Left renal pelvis (tissue), 4 donors: ENCODE results near the gene C6orf136. TPM values are rescaled to one million over a fixed set of nuclear protein-coding genes. Genes with fewer than 3 reads are reported as not detected.

Experiments used
- DNase-seq, 4 donors: peaks; one replicate each; pipeline ENCODE4 v3.0.0-alpha.2; 2013; ENCODE audit warnings: low read depth in 4 of 4, low spot score in 3 of 4
- polyA plus RNA-seq, 4 donors: library from polyadenylated mRNA; unstranded; fragments of 120-200 nt; gene quantifications; one replicate each; pipeline ENCODE4 v1.2.1, GENCODE V29; 2013; ENCODE audit not compliant: insufficient read length in 4 of 4

C6orf136 gene
- polyA plus RNA-seq, 4 donors: 10.5 to 30.0 (median 24.5) TPM

DNA sequence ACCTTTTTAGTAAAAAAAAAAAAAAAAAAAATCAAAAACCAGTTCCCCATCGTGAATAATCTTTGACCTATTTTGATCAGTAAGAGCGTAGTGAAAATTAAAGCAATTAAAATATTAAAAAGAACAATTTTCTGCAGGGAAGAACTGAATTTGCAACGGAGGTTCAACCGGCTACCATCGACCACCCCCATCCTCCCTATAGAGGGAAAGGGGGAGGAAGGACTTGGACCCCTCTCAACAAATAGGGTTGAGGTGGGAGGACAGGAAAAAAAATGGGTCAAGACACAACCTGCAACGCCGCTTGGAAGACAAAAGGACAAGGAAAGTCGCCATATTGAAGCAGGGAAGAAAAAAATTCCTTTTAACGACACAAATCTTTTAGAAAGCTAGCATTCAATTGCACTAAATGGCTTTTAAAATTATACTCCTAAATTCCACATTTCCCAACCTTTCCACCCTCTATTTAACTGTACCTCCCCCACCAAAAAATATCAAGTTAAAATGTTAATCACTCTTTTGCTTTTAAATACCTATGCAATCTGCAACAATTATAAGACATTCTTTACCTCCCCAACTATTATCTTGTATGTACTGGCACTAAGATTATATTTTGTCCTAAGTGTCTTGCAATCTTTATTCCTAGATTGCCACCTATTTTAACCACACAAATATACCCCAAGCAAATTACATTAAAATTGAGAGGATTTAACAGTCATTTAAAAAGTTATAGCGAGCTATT, 31.5 kb upstream of the C6orf136 start:
- no peak for DNase-seq

DNA sequence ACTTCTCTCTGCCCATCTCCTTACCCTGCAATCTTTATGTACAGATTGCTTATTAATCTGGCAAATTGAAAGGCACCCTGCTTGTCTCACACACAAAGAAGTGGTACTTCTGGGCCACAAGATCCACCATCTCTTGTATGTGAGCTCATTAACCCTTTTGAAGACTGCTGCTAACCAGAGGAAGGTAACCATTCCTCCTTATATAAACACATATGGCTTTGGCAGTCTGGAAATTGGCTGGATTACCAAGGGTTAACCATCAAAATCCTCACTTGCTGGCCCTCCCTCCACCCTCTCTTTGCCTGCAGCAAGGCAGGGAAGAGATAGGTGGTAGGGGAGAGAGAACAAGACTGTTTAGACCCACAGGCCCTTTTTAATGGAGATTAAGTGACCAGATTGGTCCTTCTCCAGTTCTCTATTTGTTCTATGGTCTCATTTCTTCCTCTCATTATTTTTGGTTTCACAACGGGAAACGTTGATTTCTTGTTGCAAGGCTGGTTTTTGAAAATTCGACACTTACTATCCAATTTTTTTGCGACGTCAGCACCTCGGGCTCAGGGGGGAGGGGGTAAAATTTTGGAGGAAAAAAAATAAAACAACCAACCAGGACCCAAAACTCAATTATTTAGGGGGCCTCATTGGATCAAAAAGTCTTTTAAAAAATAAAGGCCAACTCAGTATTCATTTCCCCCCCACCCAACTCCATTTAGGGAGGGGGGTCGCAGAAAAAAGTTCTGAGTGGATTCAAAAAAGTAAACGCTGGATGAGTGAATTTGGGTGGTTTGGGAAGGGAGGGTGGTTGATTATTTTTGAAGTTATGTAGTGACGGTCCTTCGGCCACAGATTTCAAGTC, 30.7 kb upstream of the C6orf136 start:
- no peak for DNase-seq

DNA sequence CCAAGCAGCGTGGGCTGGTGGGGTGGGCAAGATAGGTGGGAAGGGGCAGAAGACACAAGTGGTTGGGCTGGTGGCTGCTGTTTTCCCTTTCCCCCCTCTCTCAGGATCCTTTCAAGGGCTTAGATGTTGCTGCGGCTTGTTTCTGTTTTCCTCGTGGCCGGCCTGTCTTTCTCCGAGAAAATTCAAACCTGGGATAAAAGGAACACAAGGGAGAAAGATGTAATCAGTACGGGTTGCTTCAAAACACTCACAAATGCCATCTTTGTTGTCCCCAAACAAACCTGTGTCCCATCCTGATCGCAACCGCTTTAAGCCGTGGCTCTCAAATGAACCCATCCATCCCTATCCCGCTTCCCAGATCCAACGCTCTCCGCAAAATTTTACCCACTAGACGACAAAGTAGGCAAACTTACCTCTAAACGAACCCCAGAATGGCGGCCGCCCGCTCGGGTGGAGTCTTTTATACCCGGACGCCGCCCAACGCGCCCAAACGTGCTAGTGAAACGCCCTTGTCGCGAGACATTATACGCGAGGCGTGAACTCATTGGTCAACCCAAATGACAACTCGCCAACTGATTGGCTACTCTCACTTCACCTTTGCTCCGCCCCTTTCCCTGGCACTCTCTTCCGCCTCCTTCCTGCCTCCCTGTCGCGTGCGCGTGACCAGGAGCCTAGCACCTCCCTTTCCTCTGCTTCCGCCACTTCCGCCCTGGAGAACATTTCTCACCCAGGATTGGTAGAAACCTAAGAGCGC, 29.9 kb upstream of the C6orf136 start, which contains the start of gene PPP1R10:
Gene PPP1R10, minus strand, starts transcription at position 433 of the 754 bp plus-strand sequence. CDS start 7,299 bp downstream, outside the sequence.
- DNase-seq: peak; percentile 100

DNA sequence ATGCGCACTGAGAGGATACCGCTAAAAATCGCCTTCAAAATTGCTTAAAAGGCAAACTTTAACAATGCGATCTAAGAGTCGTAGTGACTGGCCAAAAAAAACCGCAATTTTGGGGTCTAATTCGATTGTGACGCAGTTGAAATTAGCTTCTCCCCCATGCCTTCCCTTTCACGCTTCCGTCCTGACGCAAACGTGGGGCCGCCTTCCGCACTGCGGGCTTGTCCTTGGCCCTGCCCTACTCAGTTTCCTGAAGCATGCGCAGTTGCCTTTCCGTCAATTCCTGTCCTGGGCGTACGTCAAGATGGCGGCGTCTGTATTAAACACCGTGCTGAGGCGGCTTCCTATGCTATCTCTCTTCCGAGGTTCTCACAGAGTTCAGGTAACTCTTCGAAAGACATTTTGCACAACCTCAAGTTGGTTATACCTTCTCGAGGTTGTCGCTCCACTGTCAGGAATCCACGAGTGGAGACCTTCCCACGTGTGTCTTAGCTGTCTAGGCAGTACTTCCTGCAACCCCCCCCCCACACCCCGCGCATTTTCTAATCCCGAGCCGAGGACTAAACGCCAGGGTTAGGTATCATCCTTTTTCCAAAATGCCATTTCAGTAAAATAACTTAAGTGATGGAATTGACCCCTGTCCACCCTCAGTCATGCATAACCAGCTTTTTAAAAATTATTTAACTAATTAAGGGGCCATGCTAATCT, 29.2 kb upstream of the C6orf136 start, which contains the start of gene MRPS18B:
Gene MRPS18B, plus strand, starts transcription at position 276 of the 705 bp plus-strand sequence. Its CDS starts 26 bp downstream, at position 302.
- peak; percentile 97 to 99 (median 98) for DNase-seq

DNA sequence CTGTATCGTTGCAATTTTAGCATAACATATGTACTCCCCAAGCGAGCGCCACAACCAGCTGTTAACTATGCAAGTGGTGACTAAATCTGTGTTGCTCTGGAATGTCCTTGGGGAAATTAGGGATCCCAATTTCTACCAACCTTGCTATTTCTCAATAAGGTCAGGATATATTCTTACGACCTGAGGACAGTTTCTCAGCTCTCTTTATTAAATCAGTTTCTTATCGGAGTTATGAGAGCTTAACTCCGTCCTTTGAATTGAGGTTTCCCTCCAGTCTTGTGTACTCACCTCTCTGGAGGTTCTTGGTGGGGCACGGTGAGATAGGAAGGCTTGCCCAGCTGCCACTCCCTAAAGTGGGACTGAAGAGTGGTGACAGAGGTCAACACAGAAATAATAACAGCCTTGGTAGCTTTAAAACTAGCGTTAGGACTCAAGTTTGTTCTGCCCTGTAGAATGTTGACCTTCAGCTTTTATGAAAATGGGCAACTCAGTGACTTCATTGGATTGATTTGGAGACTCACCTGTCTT, 28.6 kb upstream of the C6orf136 start:
- no peak for DNase-seq

DNA sequence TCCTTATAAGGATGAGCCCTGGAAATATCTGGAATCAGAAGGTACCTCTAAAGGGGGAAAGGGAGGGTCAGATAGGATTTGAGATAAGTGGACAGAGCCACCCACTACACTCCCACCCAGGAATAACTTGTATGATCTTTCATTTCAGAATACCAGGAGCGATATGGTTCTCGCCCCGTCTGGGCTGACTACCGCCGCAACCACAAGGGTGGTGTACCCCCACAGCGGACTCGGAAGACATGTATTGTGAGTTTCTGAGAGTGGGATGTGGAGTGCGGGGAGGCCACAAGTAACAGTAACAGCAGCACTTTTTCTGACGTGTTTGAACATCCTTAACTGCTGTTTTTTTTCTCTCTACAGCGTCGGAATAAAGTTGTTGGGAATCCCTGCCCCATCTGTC, 27.4 kb upstream of the C6orf136 start:
- DNase-seq: no peak

DNA sequence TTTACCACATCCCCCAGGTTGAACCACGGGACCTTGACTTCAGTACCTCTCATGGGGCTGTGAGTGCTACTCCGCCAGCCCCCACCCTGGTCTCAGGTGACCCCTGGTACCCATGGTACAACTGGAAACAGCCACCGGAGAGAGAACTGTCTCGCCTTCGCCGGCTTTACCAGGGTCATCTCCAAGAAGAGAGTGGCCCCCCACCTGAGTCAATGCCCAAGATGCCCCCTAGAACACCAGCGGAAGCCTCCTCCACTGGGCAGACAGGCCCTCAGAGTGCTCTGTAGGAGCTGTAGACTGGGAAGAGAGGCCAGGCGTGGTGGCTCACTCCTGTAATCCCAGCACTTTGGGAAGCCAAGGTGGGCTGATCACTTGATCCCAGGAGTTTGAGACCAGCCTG, 21.4 kb upstream of the C6orf136 start:
- no peak for DNase-seq

DNA sequence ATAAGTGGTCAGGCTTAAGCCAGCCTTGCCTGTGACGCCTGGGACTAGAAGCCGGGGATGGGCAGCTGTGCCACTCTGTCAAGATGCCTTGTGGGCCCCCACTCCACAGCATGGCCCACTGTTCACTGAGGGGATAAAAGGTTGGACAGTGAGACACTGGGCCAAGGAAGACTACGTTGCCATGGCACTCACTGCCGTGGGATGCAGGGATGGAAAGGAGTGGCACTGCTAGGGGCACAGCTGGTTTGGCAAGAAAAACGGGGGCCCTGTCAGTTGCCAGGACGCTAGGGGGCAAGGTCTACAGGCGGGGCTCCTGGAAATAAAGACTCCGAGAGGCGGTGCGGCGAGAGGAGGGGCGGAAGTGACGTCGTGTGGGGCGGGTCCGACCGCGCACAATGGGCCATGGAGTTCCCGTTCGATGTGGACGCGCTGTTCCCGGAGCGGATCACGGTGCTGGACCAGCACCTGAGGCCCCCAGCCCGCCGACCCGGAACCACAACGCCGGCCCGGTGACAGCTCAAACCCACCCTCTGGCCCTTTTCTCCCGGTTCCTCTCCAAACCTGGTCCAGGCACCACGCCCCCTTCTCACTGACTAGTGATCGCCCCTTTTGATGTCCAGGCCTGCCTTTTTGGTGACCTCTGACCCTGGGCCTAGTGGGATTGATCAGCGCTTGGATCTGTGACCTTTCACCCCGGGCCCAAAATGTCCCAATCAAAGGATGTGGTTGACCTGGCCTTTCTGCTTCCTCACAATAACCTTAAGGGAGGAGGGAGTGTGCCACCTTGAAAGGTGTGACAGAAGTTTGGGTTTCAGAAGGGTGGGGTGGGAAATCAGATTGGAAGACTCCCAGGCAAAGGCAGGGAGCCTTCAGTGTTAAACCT, 20.2 kb upstream of the C6orf136 start, which contains the start of gene ATAT1:
Gene ATAT1, plus strand, starts transcription at position 391 of the 883 bp plus-strand sequence.
- peak in 1 of 4 donors; percentile 71 for DNase-seq

DNA sequence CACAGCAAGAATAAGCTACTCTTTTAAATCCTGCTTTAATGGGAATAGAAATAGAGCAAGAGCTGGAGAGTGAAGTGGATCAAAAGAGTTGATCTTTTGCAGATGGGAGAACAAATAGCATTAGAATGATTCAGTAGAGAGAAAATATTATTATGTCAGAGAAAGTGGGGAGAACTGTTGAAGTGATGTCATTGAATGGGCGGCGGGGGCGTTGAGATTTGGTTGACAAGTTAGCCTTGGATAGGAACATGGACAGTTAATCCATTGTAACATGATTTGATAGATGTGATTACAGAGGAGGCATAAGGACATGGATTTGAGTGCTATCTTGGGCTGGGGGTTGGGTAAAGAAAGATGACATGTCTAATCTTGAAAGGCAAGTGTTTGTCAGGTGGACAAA, 11.1 kb upstream of the C6orf136 start:
- no peak for DNase-seq

DNA sequence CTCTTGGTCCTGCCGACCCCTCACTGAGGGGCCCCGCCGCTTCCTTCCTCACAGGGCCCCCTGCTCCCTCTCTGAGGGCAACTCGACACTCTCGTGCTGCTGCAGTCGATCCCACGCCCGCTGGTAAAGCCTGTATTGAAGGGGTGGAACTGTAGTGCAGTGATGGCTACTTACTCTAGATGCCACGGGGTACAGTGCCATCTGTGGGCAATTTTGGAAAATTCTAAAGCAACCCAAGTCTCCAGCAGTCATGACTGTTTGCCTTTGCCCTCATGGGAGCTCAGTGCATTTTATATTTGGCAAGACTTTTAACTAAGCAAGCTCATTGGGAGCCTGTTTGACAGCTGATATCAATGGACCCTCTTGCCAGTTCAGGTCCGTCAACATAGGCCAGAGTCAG, 6.5 kb upstream of the C6orf136 start:
- no peak for DNase-seq

DNA sequence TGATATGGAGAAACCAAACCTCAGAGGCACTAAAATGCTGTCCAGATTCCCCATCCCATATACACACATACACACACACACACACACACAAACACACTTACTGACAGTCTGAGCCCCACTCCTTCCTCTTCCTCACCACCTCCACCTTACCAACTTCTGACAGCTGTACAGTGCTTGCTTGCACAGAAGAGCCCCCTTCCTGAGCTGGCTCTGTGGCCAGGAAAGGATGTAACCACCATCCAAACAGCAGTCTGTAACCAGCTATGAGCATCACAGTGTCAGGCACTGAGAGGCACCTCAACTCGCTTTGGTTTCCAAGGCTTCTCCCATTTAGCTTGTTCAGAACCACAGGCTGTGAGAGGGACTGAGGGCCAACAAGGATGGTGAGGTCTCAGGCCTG, 5.9 kb upstream of the C6orf136 start:
- DNase-seq: no peak

DNA sequence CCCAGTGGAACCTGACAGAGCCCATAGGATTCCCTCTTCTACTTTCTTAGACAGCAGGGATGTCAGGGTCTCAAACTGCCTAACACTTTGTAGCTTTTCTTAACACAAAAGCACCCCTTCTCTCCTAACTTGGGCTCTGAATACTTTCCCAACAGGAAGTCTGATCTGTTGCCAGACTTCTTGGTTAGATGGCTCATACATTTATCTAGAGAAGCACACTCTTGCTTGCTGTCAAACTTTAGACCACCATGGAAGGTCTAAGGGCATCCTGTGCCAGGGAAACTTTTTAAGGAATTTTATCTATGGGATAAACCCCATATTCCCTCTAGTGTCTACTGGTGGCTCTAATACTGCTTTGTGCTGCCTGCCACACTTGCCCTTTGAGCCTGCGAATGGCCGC, 3.3 kb upstream of the C6orf136 start:
- DNase-seq: no peak

DNA sequence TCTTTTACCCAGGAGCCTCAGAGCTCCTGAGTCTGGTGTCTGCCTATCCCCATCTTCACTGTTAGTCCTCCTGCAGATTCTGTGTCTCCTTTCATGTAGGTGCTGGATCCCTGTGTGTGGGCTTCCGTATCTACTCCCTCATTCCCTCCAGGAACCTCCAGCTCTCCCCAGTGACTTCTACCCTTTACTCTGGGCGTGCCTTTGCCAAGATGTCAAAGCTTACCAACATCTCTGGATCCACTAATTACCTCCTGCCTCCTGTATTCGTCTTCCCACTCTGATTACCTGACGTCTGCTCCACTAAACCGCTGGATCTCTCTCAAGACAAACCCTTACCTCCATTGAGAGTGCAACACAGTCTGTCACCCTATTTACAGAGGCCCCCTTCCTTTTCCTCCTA, 2.2 kb upstream of the C6orf136 start:
- no peak for DNase-seq

DNA sequence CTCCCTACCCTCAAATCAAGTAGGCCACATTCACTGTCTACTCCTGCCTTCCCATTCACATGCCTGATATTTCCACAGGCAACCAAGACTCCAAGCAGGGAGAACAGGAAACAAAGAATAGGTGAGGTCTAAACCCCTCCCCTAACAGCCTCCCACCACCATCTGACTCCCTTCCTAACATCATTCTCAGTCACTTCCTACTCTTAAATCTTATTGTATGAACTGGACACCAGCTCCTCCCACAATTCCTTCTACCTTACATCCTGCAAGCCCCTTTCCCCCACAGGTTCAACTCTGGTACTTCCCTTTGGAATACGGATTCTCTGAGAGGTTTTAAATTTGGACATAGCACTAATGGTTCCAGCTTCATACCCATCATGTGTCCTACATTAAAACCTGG, 944 bp upstream of the C6orf136 start:
- DNase-seq: no peak

DNA sequence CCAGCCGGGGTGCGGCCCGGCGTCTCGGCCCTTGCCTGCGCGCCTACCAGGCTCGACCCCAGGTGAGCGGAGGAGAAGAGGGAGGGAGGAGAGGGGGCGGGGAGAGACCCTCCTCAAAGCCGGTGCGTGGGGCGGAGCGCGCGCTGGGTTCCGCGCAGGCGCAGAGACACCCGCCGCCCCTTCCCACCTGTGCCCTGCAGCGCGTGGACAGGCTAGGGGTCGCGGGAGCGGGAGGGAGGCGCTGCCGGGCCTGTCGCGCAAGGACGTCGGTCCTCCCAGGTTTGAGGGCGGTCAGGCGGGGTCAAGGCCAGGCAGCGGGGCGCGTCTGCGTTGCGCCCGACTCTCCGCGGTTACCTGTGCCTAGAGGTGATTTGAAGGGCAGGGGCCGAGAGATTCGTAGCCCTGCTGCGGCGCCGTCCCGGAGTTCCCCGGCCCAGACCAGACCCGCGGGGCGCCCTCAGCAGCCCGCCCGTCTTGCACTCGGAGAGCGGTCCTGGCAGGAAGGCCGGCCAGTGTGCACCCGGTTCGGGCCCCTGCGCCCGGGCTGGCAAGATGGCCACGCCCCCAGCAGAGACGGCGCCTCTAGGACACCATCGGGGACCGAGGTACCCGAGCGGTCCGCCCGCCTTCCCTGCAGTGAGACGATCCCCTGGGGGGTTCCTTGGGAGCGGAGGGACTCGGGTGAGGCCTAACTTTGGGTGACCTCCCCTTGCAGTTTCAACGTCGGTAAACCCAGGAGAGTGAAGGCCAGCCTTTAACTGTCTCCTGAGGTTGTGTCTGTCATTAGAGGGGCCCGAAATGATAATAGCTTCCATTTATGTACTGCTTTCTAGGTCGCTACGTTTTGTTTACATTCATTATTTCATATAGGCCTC, 546 bp downstream of the C6orf136 start:
- DNase-seq: peak; percentile 34 to 69 (median 62)

DNA sequence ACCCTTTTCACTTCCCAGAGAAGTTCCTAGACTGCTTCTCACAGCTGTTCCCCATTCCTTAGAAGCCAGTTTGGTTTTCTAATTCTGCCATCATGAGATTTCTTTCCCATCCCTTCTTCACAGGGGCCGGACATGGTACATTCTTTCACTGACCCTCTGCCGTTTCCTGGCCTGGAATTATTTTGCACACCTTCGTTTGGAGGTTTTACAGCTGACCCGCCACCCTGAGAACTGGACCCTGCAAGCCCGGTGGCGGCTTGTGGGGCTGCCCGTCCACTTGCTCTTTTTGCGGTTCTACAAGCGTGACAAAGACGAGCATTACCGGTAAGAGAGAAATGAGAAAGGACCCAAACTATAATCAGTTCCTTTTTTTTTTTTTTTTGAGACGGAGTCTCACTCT, 4.2 kb downstream of the C6orf136 start:
- no peak for DNase-seq

DNA sequence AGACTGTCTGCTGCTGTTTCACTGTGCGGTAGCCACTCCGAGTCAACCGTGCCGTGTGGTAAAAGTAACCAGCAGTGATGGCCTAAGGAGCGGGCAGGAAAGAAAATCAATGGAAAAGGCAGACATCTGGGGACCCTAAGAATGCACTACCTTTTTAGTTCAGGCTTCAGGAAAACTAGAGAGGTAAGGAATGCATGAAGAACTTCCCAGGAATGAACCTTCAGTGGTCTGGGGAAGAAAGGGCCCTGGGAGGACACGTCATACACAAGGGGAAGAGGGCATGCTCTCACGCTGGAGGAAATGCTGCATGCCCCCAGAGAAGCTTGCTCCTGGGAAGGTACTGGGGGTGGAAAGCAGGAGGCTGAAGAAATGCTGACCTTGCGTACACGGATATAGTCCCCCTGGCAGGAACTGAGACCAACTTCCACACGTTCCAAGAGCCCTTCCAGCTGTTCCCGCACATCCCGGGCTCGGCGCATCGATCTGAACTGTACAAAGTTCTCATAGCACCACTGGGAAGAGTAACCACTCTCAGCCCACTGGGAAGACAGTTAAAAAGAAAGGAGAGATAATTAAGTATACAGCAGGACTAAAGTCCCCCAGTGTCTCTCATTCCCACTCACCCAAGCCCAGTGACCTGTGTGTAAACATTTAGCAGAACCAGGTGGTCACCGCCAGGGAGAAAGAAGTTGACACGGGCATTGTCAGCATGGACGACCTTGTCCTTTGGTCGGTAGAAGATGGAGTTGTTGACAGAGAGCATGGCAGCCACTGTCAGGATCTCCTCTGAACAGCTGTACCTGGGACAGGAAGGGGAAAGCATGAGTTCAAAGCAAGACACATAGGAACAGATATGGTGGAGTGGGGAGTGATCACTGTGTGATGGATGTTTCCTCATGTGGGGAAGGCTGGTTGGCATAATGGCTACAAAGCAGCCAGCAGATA, 8.1 kb downstream of the C6orf136 start:
- no peak for DNase-seq
